Loucy (cell line): ENCODE data around the gene LY6G6D.
"Not testable (repeated sequence)": the region's sequence is repeated elsewhere in the genome, so short reads cannot be mapped to it uniquely, and the experiment has no call there.

ENCODE experiments used
- H2AFZ ChIP-seq: fragments of 200-600 bp; sonication (generic); 2 replicates; pipeline ENCODE4 v1.6.0; 2016; ENCODE audit warnings: antibody characterized with exemption, mild to moderate bottlenecking, low read length, moderate library complexity
- H3F3A ChIP-seq: fragments of 200-600 bp; 2 replicates; pipeline ENCODE4 v1.6.0; 2016; ENCODE audit warnings: antibody characterized with exemption, low read depth, mild to moderate bottlenecking
- H3K27me3 ChIP-seq: fragments of 200-600 bp; sonication (generic); 2 replicates; pipeline ENCODE4 v1.6.1; 2014; ENCODE audit warnings: low read length, mild to moderate bottlenecking; ENCODE audit not compliant: insufficient read depth, poor library complexity, severe bottlenecking
- H3K36me3 ChIP-seq: fragments of 200-600 bp; sonication (generic); 2 replicates; pipeline ENCODE4 v1.6.1; 2016; ENCODE audit warnings: low read length; ENCODE audit not compliant: insufficient read depth
- H3K4me1 ChIP-seq: fragments of 200-600 bp; sonication (generic); 2 replicates; pipeline ENCODE4 v1.5.1; 2014; ENCODE audit warnings: low read length, mild to moderate bottlenecking; ENCODE audit not compliant: insufficient read depth, poor library complexity, severe bottlenecking
- H3K4me2 ChIP-seq: fragments of 200-600 bp; sonication (generic); 2 replicates; pipeline ENCODE4 v1.6.0; 2014; ENCODE audit warnings: antibody characterized with exemption, low read length, low read depth, mild to moderate bottlenecking; ENCODE audit not compliant: poor library complexity, severe bottlenecking
- H3K4me3 ChIP-seq: fragments of 200-600 bp; sonication (generic); 2 replicates; pipeline ENCODE4 v1.5.1; 2014; ENCODE audit warnings: low read length, mild to moderate bottlenecking, mixed read lengths; ENCODE audit not compliant: poor library complexity, severe bottlenecking
- H3K79me2 ChIP-seq: fragments of 200-600 bp; sonication (generic); 2 replicates; pipeline ENCODE4 v1.6.1; 2014; ENCODE audit warnings: low read length; ENCODE audit not compliant: insufficient read depth
- H3K9ac ChIP-seq: fragments of 200-600 bp; sonication (generic); 2 replicates; pipeline ENCODE4 v1.6.0; 2014; ENCODE audit warnings: mild to moderate bottlenecking, low read depth, low read length, moderate library complexity; ENCODE audit not compliant: poor library complexity, severe bottlenecking
- H3K9me2 ChIP-seq: fragments of 200-600 bp; sonication (generic); replicated peaks from 2 replicates; pipeline ENCODE4 v1.6.1; 2016; ENCODE audit warnings: low read depth, low read length, mixed read lengths
- H3K9me3 ChIP-seq: fragments of 200-600 bp; sonication (generic); 2 replicates; pipeline ENCODE4 v1.6.1; 2014; ENCODE audit warnings: mild to moderate bottlenecking, antibody characterized with exemption, low read length, low read depth; ENCODE audit not compliant: insufficient read depth
- H4K20me1 ChIP-seq: fragments of 200-600 bp; sonication (generic); 2 replicates; pipeline ENCODE4 v1.6.0; 2014; ENCODE audit warnings: antibody characterized with exemption, low read length, mild to moderate bottlenecking; ENCODE audit not compliant: insufficient read depth, poor library complexity, severe bottlenecking
- CTCF ChIP-seq: fragments of 200-600 bp; sonication (generic); conservative IDR thresholded peaks from 2 replicates; pipeline ENCODE4 v1.5.1; 2014; ENCODE audit warnings: mild to moderate bottlenecking, antibody characterized with exemption, low read length
- EZH2phosphoT487 ChIP-seq: fragments of 200-600 bp; IDR thresholded peaks from 2 replicates; pipeline ENCODE4 v1.6.1; 2018; ENCODE audit warnings: antibody characterized with exemption, mild to moderate bottlenecking, moderate library complexity, borderline replicate concordance

LY6G6D gene

GRCh38 chr6:31707701-31708100 lies 7.4 kb upstream of the LY6G6D start:
- no peaks in the 10 kb centered on the region for H4K20me1 ChIP-seq
- H3K9me2 ChIP-seq: no peaks in the 10 kb centered on the region
- H3K4me3 ChIP-seq: no peak overlapping the region
- TF ChIP-seq EZH2phosphoT487: no peak
- no peak for TF ChIP-seq CTCF
- H3K4me2 ChIP-seq: no peak overlapping the region
- peaks cover under 1% of the 10 kb centered on the region; the same call in 1 of the 2 replicates for H3K79me2 ChIP-seq
- peaks cover 19% of the 10 kb centered on the region for H3K4me1 ChIP-seq
- H3K36me3 ChIP-seq: no peaks in the 10 kb centered on the region
- H3K9me3 ChIP-seq: no peaks in the 10 kb centered on the region
- no peak overlapping the region for H2AFZ ChIP-seq
- no peaks in the 10 kb centered on the region for H3K27me3 ChIP-seq
- H3F3A ChIP-seq: no peaks in the 10 kb centered on the region
- no peak overlapping the region for H3K9ac ChIP-seq

GRCh38 chr6:31708224-31708623 lies 6.9 kb upstream of the LY6G6D start:
- no peak overlapping the region for H2AFZ ChIP-seq
- H3K9me2 ChIP-seq: no peaks in the 10 kb centered on the region
- no peaks in the 10 kb centered on the region for H3K27me3 ChIP-seq
- peaks cover 20% of the 10 kb centered on the region for H3K4me1 ChIP-seq
- TF ChIP-seq EZH2phosphoT487 (no peak), CTCF (no peak)
- H3K36me3 ChIP-seq: no peaks in the 10 kb centered on the region
- H3F3A ChIP-seq: no peaks in the 10 kb centered on the region
- H3K4me2 ChIP-seq: no peak overlapping the region
- no peaks in the 10 kb centered on the region for H3K9me3 ChIP-seq
- no peak overlapping the region for H3K9ac ChIP-seq
- no peaks in the 10 kb centered on the region for H4K20me1 ChIP-seq
- no peaks in the 10 kb centered on the region for H3K79me2 ChIP-seq
- H3K4me3 ChIP-seq: no peak overlapping the region

GRCh38 chr6:31709157-31709556 lies 6.0 kb upstream of the LY6G6D start:
- not testable (repeated sequence) for H3K27me3 ChIP-seq, H3K9ac ChIP-seq, H3K9me2 ChIP-seq, H3K4me3 ChIP-seq, H2AFZ ChIP-seq, H3K9me3 ChIP-seq, H3F3A ChIP-seq, H3K36me3 ChIP-seq, H3K79me2 ChIP-seq, H4K20me1 ChIP-seq, H3K4me2 ChIP-seq
- H3K4me1 ChIP-seq: peaks cover 30% of the 10 kb centered on the region

- H3K9me2 ChIP-seq: no peaks in the 10 kb centered on the region
- H3K4me1 ChIP-seq: peaks cover 40% of the 10 kb centered on the region
- H3K36me3 ChIP-seq: no peaks in the 10 kb centered on the region
- no peaks in the 10 kb centered on the region for H3K9me3 ChIP-seq
- TF ChIP-seq EZH2phosphoT487 (no peak), CTCF (no peak)
- no peaks in the 10 kb centered on the region for H3K79me2 ChIP-seq
- peak overlapping the region; percentile 37 for H3K9ac ChIP-seq
- no peaks in the 10 kb centered on the region for H3F3A ChIP-seq
- peak overlapping the region; percentile 47 for H2AFZ ChIP-seq
- H3K4me3 ChIP-seq: peak overlapping the region; percentile 13
- H3K4me2 ChIP-seq: peak overlapping the region; percentile 19
- no peaks in the 10 kb centered on the region for H3K27me3 ChIP-seq
- no peaks in the 10 kb centered on the region for H4K20me1 ChIP-seq
Observed at GRCh38 chr6:31710523-31711219, 4.5 kb upstream of the LY6G6D start.
